HUES48 (cell line): ENCODE results near the gene GLRX.
"Not testable (repeated sequence)": the region's sequence is repeated elsewhere in the genome, so short reads cannot be mapped to it uniquely, and the experiment has no call there.

Source experiments
- H3K27ac ChIP-seq: one replicate; pipeline ENCODE4 v1.7.0; 2013; ENCODE audit warnings: low read depth, low read length, inconsistent platforms
- H3K27me3 ChIP-seq: 2 replicates; pipeline ENCODE4 v1.6.1; 2013; ENCODE audit warnings: mild to moderate bottlenecking, low read length; ENCODE audit not compliant: control insufficient read depth, insufficient read depth
- H3K36me3 ChIP-seq: 2 replicates; pipeline ENCODE4 v1.6.1; 2013; ENCODE audit warnings: low read length; ENCODE audit not compliant: control insufficient read depth, insufficient read depth
- H3K4me1 ChIP-seq: 2 replicates; pipeline ENCODE4 v1.6.1; 2013; ENCODE audit warnings: mild to moderate bottlenecking, low read length; ENCODE audit not compliant: control insufficient read depth, insufficient read depth
- H3K4me3 ChIP-seq: 2 replicates; pipeline ENCODE4 v1.5.1; 2013; ENCODE audit warnings: mild to moderate bottlenecking, low read depth, low read length
- H3K9ac ChIP-seq: 2 replicates; pipeline ENCODE4 v1.6.1; 2013; ENCODE audit warnings: mild to moderate bottlenecking, low read depth, low read length, moderate library complexity
- H3K9me3 ChIP-seq: 2 replicates; pipeline ENCODE4 v1.6.1; 2013; ENCODE audit warnings: low read length; ENCODE audit not compliant: control insufficient read depth, insufficient read depth

GLRX gene, protein sequence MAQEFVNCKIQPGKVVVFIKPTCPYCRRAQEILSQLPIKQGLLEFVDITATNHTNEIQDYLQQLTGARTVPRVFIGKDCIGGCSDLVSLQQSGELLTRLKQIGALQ

DNA sequence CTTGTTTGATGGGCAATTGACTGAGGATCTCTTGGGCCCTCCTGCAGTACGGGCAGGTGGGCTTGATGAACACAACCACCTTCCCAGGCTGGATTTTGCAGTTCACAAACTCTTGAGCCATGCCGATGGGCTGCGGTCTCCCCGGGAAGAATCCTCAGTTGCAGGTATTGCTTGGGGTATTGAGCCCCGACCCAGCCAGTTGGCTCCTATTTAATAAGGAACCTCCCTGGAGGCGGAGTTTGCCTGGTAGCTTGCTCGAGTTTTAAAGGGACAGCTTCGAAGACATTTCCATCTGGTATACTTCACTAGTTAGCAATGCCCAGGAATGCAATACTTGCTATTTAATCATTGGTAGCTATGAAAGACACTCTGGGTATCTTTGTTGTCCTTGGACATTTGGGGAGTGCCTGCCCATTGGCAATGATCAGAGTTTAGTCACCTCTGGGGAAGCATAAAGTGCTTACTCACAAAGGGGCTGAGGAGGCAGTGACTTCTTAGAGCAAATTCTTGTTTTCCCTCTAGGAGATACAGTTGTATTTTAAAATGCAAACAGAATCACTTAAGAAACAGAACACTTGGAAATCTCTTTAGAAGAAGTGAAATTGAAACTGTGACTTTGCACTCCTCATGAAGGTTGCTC lies at the start of gene GLRX:
Gene GLRX (minus strand): TSS at position 185 of the 640 bp plus-strand sequence. CDS start 64 bp downstream, at position 121.
- H3K4me1 ChIP-seq = peaks cover 29% of the 10 kb centered on the region
- peak within 1 kb of the TSS; percentile 68 for H3K27ac ChIP-seq

DNA sequence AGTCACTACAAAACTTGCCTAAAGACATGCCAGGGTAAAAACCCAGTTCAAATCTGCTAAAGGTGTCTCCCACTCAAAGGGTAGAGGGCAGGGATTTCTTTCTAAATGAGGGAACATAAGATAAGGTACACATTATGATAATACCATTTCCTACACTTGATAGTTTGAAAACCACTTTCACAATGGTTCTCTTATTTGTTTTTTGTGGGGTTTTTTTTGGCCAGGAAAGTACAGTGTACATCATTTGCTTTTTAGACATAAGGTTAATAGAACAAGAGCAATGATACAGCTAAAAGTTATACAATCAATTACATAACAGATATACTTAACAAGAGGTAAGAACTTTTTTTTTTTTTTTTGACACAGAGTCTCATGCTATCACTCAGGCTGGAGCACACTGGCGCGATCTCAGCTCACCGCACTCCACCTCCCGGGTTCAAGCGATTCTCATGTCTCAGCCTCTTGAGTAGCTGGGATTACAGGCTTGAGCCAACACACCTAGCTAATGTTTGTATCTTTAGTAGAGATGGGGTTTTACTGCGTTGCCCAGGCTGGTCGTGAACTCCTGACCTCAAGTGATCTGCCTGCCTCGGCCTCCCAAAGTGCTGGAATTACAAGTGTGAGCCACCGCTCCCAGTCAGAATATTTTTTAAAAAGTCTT lies 48.8 kb upstream of the GLRX start:
- Histone ChIP-seq H3K27ac (no peak overlapping the region), H3K27me3 (no peaks in the 10 kb centered on the region), H3K9me3 (no peaks in the 10 kb centered on the region), H3K4me3 (no peak overlapping the region), H3K9ac (no peak overlapping the region), H3K36me3 (no peaks in the 10 kb centered on the region), H3K4me1 (no peaks in the 10 kb centered on the region)

More for the DNA sequence above, at the start of gene GLRX:
- Histone ChIP-seq H3K4me3 (peak within 1 kb of the TSS; percentile 96), H3K9me3 (no peaks in the 10 kb centered on the region), H3K27me3 (no peaks in the 10 kb centered on the region), H3K36me3 (no peaks in the 10 kb centered on the region), H3K9ac (peak within 1 kb of the TSS; percentile 65; the same call in 1 of the 2 replicates)

DNA sequence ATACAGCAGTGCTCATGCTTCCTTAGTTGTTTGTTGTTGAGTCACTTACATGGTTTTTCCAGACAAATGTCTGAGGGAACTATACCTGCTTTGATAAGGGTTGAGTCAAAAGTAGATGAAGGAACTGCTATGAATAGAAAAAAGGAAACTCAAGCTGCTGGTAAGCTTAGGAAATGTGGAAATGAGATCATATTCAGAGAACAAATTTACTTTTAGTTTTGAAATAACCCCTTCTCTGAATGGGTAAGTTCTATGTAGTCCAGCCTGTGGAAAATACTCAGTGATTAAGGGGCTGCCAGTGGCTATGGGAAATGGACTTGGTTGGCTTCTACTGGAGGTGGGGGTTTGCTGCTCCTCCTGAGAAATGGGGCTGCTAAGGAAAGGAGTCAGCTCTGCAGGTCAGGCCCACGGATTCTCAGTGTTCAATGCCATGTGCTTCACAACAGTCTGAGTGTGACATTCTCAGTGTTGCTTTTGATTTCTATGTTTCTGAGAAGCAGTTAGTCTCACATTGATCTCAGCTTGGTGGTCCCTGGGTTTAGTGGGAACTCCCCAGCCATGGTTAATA lies 47.7 kb upstream of the GLRX start:
- Histone ChIP-seq H3K27me3 (no peaks in the 10 kb centered on the region), H3K27ac (no peak overlapping the region), H3K36me3 (no peaks in the 10 kb centered on the region), H3K9me3 (no peaks in the 10 kb centered on the region), H3K9ac (no peak overlapping the region), H3K4me1 (no peaks in the 10 kb centered on the region), H3K4me3 (no peak overlapping the region)

DNA sequence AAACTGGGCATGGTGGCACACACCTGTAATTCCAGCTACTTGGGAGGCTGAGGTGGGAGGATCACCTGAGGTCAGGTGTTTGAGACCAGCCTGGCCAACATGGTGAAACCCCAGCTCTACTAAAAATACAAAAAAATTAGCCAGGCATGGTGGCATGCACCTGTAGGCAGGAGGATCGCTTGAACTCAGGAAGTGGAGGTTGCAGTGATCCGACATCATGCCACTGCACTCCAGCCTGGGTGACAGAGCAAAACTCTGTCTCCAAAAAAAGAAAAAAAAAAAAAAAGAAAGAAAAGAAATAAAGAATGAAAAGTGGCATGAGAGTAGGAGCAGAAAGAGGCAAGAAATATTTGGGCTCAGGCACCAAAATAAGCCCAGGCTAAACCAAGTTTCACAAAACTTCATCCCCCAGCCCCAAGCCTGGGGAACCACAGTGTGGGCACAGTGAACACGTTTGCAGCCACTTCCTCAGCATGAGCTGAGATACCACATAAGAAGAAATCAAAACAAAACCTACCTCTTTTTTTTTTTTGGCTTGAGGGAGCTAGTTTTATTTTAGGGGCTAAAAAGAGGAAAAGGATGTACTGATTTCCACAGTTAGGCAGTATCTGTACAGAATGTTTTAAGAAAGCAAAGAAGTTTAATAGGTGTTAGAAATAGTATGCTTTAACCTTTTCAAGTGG lies 46.8 kb upstream of the GLRX start:
- not testable (repeated sequence) for H3K36me3 ChIP-seq, H3K4me1 ChIP-seq, H3K4me3 ChIP-seq, H3K27ac ChIP-seq, H3K9me3 ChIP-seq, H3K9ac ChIP-seq, H3K27me3 ChIP-seq

DNA sequence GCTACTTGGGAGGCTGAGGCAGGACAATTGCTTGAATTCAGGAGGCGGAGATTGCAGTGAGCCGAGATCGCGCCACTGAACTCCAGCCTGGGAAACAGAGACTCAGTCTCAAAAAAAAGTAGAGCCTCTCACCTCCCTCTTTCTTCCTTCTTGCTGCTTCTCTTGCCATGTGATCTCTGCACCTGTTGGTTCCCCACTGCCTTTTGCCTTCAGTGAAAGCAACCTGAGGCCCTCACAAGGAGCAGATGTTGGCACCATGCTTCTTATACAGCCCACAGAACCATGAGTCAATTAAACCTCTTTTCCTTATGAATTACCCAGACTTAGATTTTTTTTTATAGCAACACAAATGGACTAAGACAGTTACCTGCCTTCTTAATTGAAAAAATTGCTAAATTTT lies 45.6 kb upstream of the GLRX start:
- Histone ChIP-seq H3K4me1 (peaks cover 5% of the 10 kb centered on the region; the same call in 1 of the 2 replicates), H3K9me3 (no peaks in the 10 kb centered on the region), H3K27ac (no peak overlapping the region), H3K9ac (no peak overlapping the region), H3K4me3 (no peak overlapping the region), H3K36me3 (no peaks in the 10 kb centered on the region), H3K27me3 (no peaks in the 10 kb centered on the region)

DNA sequence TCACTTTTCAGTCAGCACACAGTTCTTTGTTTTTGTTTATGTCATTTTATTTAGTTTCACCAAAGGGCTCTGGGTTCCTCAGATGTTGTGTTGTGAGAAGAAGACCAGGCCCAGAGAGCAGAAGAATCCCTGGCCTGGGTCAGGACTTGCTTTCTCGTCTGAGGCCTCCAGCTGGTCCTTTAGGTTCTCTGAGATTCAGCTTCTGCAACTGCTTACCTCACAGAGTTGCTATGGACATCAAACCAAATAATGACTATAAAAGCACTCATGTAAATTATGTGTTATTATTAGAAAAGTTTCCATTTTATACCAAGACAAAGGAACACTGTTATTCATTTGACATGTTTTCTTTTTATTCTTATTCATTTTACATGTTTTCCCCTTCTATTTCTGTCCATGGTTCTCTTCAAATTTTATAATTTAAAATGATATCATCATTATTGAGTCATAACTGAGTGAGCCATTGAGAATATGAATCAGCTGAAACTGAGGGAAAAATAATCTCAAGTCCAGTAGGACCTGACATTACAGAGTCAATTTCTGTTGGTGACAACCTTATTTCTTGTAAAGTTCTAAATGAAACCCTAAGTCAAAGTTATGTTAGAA lies 44.0 kb upstream of the GLRX start:
- H3K4me3 ChIP-seq = no peak overlapping the region
- peaks cover 6% of the 10 kb centered on the region for H3K4me1 ChIP-seq
- no peaks in the 10 kb centered on the region for H3K9me3 ChIP-seq
- no peak overlapping the region for H3K9ac ChIP-seq
- H3K27ac ChIP-seq = no peak overlapping the region
- no peaks in the 10 kb centered on the region for H3K36me3 ChIP-seq
- H3K27me3 ChIP-seq = no peaks in the 10 kb centered on the region

DNA sequence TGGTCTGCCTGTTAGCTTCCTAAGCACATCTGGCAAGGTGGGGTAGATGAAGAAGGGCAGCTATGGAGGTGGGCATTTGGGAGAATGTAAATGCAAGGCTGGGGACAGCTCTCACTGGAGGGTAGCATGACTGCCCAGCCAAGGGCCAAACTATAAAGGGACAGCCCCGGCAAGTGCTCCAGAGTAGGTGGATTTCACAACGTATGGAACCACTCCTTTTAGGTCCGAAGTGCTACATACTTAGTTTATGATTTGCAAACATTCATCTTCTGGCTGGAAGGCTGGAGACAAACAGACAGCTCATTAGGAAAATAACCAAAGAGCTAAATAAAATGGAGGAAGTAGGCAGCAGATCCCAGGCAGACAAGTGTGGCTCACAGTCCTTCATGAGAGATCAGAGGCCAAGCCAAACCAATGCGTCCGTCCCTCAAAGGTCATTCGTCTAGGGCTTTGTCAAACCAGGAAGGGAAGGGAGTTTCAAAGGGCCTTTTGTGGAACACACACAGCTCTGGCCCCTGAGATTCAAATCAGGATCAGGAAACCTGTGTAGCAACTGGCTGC lies 42.5 kb upstream of the GLRX start:
- Histone ChIP-seq H3K4me3 (no peak overlapping the region), H3K9me3 (no peaks in the 10 kb centered on the region), H3K27me3 (no peaks in the 10 kb centered on the region), H3K36me3 (no peaks in the 10 kb centered on the region), H3K4me1 (peaks cover 6% of the 10 kb centered on the region), H3K27ac (no peak overlapping the region), H3K9ac (no peak overlapping the region)

DNA sequence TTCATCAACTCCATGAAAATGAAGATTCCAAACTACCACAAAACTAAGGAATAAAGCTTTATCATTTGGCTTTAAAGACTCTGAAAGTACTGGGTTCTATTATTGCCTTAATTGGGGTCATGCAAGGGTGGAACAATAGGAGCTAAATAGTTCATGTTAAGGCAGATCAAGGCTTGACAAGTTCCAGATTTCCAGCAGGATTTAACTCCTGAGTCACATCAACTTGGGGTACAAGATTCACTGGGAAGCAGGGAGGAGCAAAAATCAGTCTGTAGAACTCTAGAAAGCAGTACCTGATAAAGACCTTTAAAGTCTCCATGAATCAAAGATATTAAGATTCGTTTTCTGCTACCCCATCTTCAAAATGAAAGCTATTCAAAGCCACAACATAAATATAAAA lies 41.9 kb upstream of the GLRX start:
- Histone ChIP-seq H3K27ac (no peak overlapping the region), H3K9me3 (no peaks in the 10 kb centered on the region), H3K9ac (no peak overlapping the region), H3K4me3 (no peak overlapping the region), H3K27me3 (no peaks in the 10 kb centered on the region), H3K4me1 (peaks cover 6% of the 10 kb centered on the region), H3K36me3 (no peaks in the 10 kb centered on the region)

DNA sequence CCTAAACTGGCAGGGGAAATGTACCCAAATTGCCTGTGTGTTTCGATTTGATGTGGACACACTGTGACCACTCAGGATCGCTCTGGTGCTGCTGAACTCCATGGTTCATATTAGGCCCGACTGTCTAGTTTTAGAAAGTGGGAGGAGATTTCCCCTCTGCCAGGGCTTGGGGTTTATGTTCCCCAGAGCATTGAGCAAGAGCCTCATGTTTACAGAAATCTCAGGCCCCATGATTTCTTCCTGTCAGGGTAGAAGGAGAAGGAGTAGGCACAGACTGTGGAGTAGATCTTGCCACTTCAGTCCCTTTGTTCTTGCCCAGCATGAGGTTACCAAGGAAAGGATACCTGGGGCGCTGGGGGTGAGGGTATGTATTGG lies 40.8 kb upstream of the GLRX start:
- H3K4me1 ChIP-seq = peaks cover 12% of the 10 kb centered on the region
- H3K27ac ChIP-seq = no peak overlapping the region
- no peaks in the 10 kb centered on the region for H3K36me3 ChIP-seq
- H3K9ac ChIP-seq = no peak overlapping the region
- no peaks in the 10 kb centered on the region for H3K27me3 ChIP-seq
- H3K9me3 ChIP-seq = no peaks in the 10 kb centered on the region
- no peak overlapping the region for H3K4me3 ChIP-seq

DNA sequence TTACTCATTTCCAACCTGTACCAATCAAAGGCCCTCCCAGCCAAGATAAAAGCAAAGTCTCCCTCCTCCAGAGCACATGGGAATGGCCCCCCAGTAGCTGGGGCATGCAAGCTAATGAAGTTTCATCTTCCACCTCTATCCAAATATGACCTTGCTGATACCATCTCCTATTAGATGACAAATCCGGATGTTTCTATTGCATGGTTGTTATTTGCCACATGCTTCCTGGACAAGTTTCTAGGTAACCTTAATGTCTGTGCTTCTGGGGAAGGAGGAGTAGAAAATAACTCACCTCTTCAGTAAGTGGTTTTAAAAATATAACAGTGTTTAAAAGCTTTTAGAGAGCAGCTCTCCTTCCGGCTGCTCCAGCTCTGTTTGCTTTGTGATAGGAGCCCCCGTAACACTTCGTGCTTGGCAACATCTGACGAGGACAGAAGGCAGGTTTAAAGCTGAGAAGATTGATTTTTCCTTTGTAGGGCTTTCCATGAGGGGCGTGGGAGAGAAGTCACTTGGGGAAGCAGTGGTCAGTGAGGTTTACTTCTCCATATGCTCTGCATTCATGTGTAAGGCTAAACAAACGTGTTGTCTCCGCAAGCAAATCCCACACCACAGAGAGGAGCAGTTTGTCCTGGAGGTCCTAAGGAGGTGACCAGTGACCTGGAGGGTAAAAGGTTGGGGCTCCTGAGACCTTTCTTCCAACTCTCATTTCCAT lies 40.3 kb upstream of the GLRX start:
- Histone ChIP-seq H3K27me3 (no peaks in the 10 kb centered on the region), H3K27ac (no peak overlapping the region), H3K4me1 (peaks cover 12% of the 10 kb centered on the region), H3K36me3 (no peaks in the 10 kb centered on the region), H3K9ac (no peak overlapping the region), H3K9me3 (no peaks in the 10 kb centered on the region), H3K4me3 (no peak overlapping the region)
